ENCODE measurements around the gene SLC39A11.
"Not testable (repeated sequence)": the region's sequence is repeated elsewhere in the genome, so short reads cannot be mapped to it uniquely, and the experiment has no call there.

Gene SLC39A11

GRCh38 chr17:73099511-73099910 lies 7.0 kb upstream of the SLC39A11 start:
- H3K27me3 ChIP-seq (replicated peaks in 2 of 5; ENCODE audit: control insufficient read depth in 4 of 5, insufficient read depth in 5 of 5, low read length in 4 of 5) = no peaks in the 10 kb centered on the region
- no peaks in the 10 kb centered on the region for H3K9me3 ChIP-seq (ENCODE audit: control extremely low read depth in 1 of 5, control insufficient read depth in 4 of 5, insufficient read depth in 2 of 5, low read depth in 1 of 5, low read length in 4 of 5)
- H3K4me1 ChIP-seq (ENCODE audit: control extremely low read depth in 1 of 4, control insufficient read depth in 4 of 4, insufficient read depth in 4 of 4, low read length in 3 of 4) = peaks cover 0 to 19% (median 4%) of the 10 kb centered on the region in 4 experiments
- no peak overlapping the region for H3K27ac ChIP-seq (ENCODE audit: insufficient read depth in 1 of 2, low read depth in 1 of 2, low read length in 2 of 2, poor library complexity in 1 of 2, severe bottlenecking in 2 of 2)
- ChIA-PET CTCF (no interaction called here), POLR2A (interaction anchor here (0.6 kb wide), 1 partner anchor 110 kb away, joined by 3 read pairs; no protein-coding TSS in a partner anchor)
- WGBS (ENCODE audit: insufficient coverage) = 39% methylated on average over 9 of the region's 10 CpGs
- peak overlapping the region in 1 of 7 experiments; percentile 5 for H3K4me3 ChIP-seq (ENCODE audit: control insufficient read depth in 1 of 7, extremely low read depth in 1 of 7, insufficient read depth in 4 of 7, low read depth in 2 of 7, low read length in 6 of 7)
- H3K36me3 ChIP-seq (ENCODE audit: control insufficient read depth in 4 of 4, insufficient read depth in 4 of 4, low read length in 3 of 4) = no peaks in the 10 kb centered on the region
- DNase-seq = peak in 1 of 3 donors; percentile 23

GRCh38 chr17:73098919-73099318 lies 6.4 kb upstream of the SLC39A11 start:
- Histone ChIP-seq H3K27me3 (replicated peaks in 2 of 5; ENCODE audit: control insufficient read depth in 4 of 5, insufficient read depth in 5 of 5, low read length in 4 of 5) (no peaks in the 10 kb centered on the region), H3K9me3 (ENCODE audit: control extremely low read depth in 1 of 5, control insufficient read depth in 4 of 5, insufficient read depth in 2 of 5, low read depth in 1 of 5, low read length in 4 of 5) (no peaks in the 10 kb centered on the region), H3K27ac (ENCODE audit: insufficient read depth in 1 of 2, low read depth in 1 of 2, low read length in 2 of 2, poor library complexity in 1 of 2, severe bottlenecking in 2 of 2) (no peak overlapping the region), H3K36me3 (ENCODE audit: control insufficient read depth in 4 of 4, insufficient read depth in 4 of 4, low read length in 3 of 4) (no peaks in the 10 kb centered on the region), H3K4me1 (ENCODE audit: control extremely low read depth in 1 of 4, control insufficient read depth in 4 of 4, insufficient read depth in 4 of 4, low read length in 3 of 4) (peaks cover 0 to 19% (median 4%) of the 10 kb centered on the region in 4 experiments), H3K4me3 (ENCODE audit: control insufficient read depth in 1 of 7, extremely low read depth in 1 of 7, insufficient read depth in 4 of 7, low read depth in 2 of 7, low read length in 6 of 7) (no peak overlapping the region)
- ChIA-PET CTCF (no interaction called here), POLR2A (no interaction called here)
- no peak for DNase-seq
- 94% methylated on average over 5 of the region's 5 CpGs for WGBS (ENCODE audit: insufficient coverage)

- CTCF ChIA-PET = not testable (repeated sequence)
Measured at GRCh38 chr17:73097973-73098765, 5.7 kb upstream of the SLC39A11 start.

GRCh38 chr17:73096866-73097265 lies 4.4 kb upstream of the SLC39A11 start:
- Histone ChIP-seq H3K4me3 (ENCODE audit: control insufficient read depth in 1 of 7, extremely low read depth in 1 of 7, insufficient read depth in 4 of 7, low read depth in 2 of 7, low read length in 6 of 7) (no peak overlapping the region), H3K36me3 (ENCODE audit: control insufficient read depth in 4 of 4, insufficient read depth in 4 of 4, low read length in 3 of 4) (no peaks in the 10 kb centered on the region), H3K9me3 (ENCODE audit: control extremely low read depth in 1 of 5, control insufficient read depth in 4 of 5, insufficient read depth in 2 of 5, low read depth in 1 of 5, low read length in 4 of 5) (no peaks in the 10 kb centered on the region), H3K27ac (ENCODE audit: insufficient read depth in 1 of 2, low read depth in 1 of 2, low read length in 2 of 2, poor library complexity in 1 of 2, severe bottlenecking in 2 of 2) (no peak overlapping the region), H3K27me3 (replicated peaks in 2 of 5; ENCODE audit: control insufficient read depth in 4 of 5, insufficient read depth in 5 of 5, low read length in 4 of 5) (no peaks in the 10 kb centered on the region), H3K4me1 (ENCODE audit: control extremely low read depth in 1 of 4, control insufficient read depth in 4 of 4, insufficient read depth in 4 of 4, low read length in 3 of 4) (peaks cover 0 to 19% (median 10%) of the 10 kb centered on the region in 4 experiments)
- CTCF ChIA-PET = no interaction called here
- POLR2A ChIA-PET = no interaction called here
- DNase-seq = peak in 2 of 3 donors; percentile 24 to 30
- 96% methylated on average over 6 of the region's 6 CpGs for WGBS (ENCODE audit: insufficient coverage)

More at GRCh38 chr17:73097973-73098765, 5.7 kb upstream of the SLC39A11 start:
- DNase-seq; H3K4me3 ChIP-seq (ENCODE audit: control insufficient read depth in 1 of 7, extremely low read depth in 1 of 7, insufficient read depth in 4 of 7, low read depth in 2 of 7, low read length in 6 of 7); H3K27ac ChIP-seq (ENCODE audit: insufficient read depth in 1 of 2, low read depth in 1 of 2, low read length in 2 of 2, poor library complexity in 1 of 2, severe bottlenecking in 2 of 2); H3K9me3 ChIP-seq (ENCODE audit: control extremely low read depth in 1 of 5, control insufficient read depth in 4 of 5, insufficient read depth in 2 of 5, low read depth in 1 of 5, low read length in 4 of 5); H3K27me3 ChIP-seq (replicated peaks in 2 of 5; ENCODE audit: control insufficient read depth in 4 of 5, insufficient read depth in 5 of 5, low read length in 4 of 5); H3K36me3 ChIP-seq (ENCODE audit: control insufficient read depth in 4 of 4, insufficient read depth in 4 of 4, low read length in 3 of 4); POLR2A ChIA-PET: not testable (repeated sequence)
- WGBS (ENCODE audit: insufficient coverage) = 94% methylated on average over 8 of the region's 8 CpGs
- peaks cover 0 to 19% (median 4%) of the 10 kb centered on the region in 4 experiments for H3K4me1 ChIP-seq (ENCODE audit: control extremely low read depth in 1 of 4, control insufficient read depth in 4 of 4, insufficient read depth in 4 of 4, low read length in 3 of 4)

- Histone ChIP-seq H3K27me3 (replicated peaks in 2 of 5; ENCODE audit: control insufficient read depth in 4 of 5, insufficient read depth in 5 of 5, low read length in 4 of 5) (no peaks in the 10 kb centered on the region), H3K36me3 (ENCODE audit: control insufficient read depth in 4 of 4, insufficient read depth in 4 of 4, low read length in 3 of 4) (no peaks in the 10 kb centered on the region), H3K27ac (ENCODE audit: insufficient read depth in 1 of 2, low read depth in 1 of 2, low read length in 2 of 2, poor library complexity in 1 of 2, severe bottlenecking in 2 of 2) (no peak overlapping the region), H3K4me3 (ENCODE audit: control insufficient read depth in 1 of 7, extremely low read depth in 1 of 7, insufficient read depth in 4 of 7, low read depth in 2 of 7, low read length in 6 of 7) (no peak overlapping the region), H3K4me1 (ENCODE audit: control extremely low read depth in 1 of 4, control insufficient read depth in 4 of 4, insufficient read depth in 4 of 4, low read length in 3 of 4) (peaks cover 0 to 24% (median 16%) of the 10 kb centered on the region in 4 experiments), H3K9me3 (ENCODE audit: control extremely low read depth in 1 of 5, control insufficient read depth in 4 of 5, insufficient read depth in 2 of 5, low read depth in 1 of 5, low read length in 4 of 5) (no peaks in the 10 kb centered on the region)
- CTCF ChIA-PET = no interaction called here
- WGBS (ENCODE audit: insufficient coverage) = 97% methylated on average over 5 of the region's 6 CpGs
- POLR2A ChIA-PET = no interaction called here
- DNase-seq = no peak
Measured at GRCh38 chr17:73096211-73096610, 3.7 kb upstream of the SLC39A11 start.

- POLR2A ChIA-PET = interaction anchor here (0.6 kb wide), 1 partner anchor 541 kb away, joined by 3 read pairs; no protein-coding TSS in a partner anchor
- H3K27ac ChIP-seq (ENCODE audit: insufficient read depth in 1 of 2, low read depth in 1 of 2, low read length in 2 of 2, poor library complexity in 1 of 2, severe bottlenecking in 2 of 2) = no peak overlapping the region
- no peaks in the 10 kb centered on the region for H3K27me3 ChIP-seq (replicated peaks in 2 of 5; ENCODE audit: control insufficient read depth in 4 of 5, insufficient read depth in 5 of 5, low read length in 4 of 5)
- peaks cover 0 to 18% (median 13%) of the 10 kb centered on the region in 4 experiments for H3K4me1 ChIP-seq (ENCODE audit: control extremely low read depth in 1 of 4, control insufficient read depth in 4 of 4, insufficient read depth in 4 of 4, low read length in 3 of 4)
- no peak overlapping the region for H3K4me3 ChIP-seq (ENCODE audit: control insufficient read depth in 1 of 7, extremely low read depth in 1 of 7, insufficient read depth in 4 of 7, low read depth in 2 of 7, low read length in 6 of 7)
- H3K36me3 ChIP-seq (ENCODE audit: control insufficient read depth in 4 of 4, insufficient read depth in 4 of 4, low read length in 3 of 4) = peaks cover 0 to 4% (median 2%) of the 10 kb centered on the region in 4 experiments
- no peaks in the 10 kb centered on the region for H3K9me3 ChIP-seq (ENCODE audit: control extremely low read depth in 1 of 5, control insufficient read depth in 4 of 5, insufficient read depth in 2 of 5, low read depth in 1 of 5, low read length in 4 of 5)
- CTCF ChIA-PET = no interaction called here
- DNase-seq = no peak
- 92% methylated on average over 5 of the region's 9 CpGs for WGBS (ENCODE audit: insufficient coverage)
Measured at GRCh38 chr17:73093286-73093685, 798 bp upstream of the SLC39A11 start.

GRCh38 chr17:73091770-73092522 lies 542 bp downstream of the SLC39A11 start:
- Histone ChIP-seq H3K27ac (ENCODE audit: insufficient read depth in 1 of 2, low read depth in 1 of 2, low read length in 2 of 2, poor library complexity in 1 of 2, severe bottlenecking in 2 of 2) (peak overlapping the region in 1 of 2 experiments; percentile 38), H3K27me3 (replicated peaks in 2 of 5; ENCODE audit: control insufficient read depth in 4 of 5, insufficient read depth in 5 of 5, low read length in 4 of 5) (no peaks in the 10 kb centered on the region), H3K9me3 (ENCODE audit: control extremely low read depth in 1 of 5, control insufficient read depth in 4 of 5, insufficient read depth in 2 of 5, low read depth in 1 of 5, low read length in 4 of 5) (no peaks in the 10 kb centered on the region), H3K4me1 (ENCODE audit: control extremely low read depth in 1 of 4, control insufficient read depth in 4 of 4, insufficient read depth in 4 of 4, low read length in 3 of 4) (peaks cover 0 to 15% (median 12%) of the 10 kb centered on the region in 4 experiments), H3K36me3 (ENCODE audit: control insufficient read depth in 4 of 4, insufficient read depth in 4 of 4, low read length in 3 of 4) (peaks cover 2 to 13% (median 11%) of the 10 kb centered on the region in 4 experiments), H3K4me3 (ENCODE audit: control insufficient read depth in 1 of 7, extremely low read depth in 1 of 7, insufficient read depth in 4 of 7, low read depth in 2 of 7, low read length in 6 of 7) (peak overlapping the region; percentile 62 to 84 (median 73))
- 8% methylated on average over 13 of the region's 20 CpGs for WGBS (ENCODE audit: insufficient coverage)
- DNase-seq = peak in 2 of 3 donors; percentile 48 to 50
- POLR2A ChIA-PET = no interaction called here
- CTCF ChIA-PET = interaction anchor here (1.6 kb wide), 1 partner anchor 106 kb away, joined by 4 read pairs; no protein-coding TSS in a partner anchor
